ENCODE data around the gene ST8SIA3.

Gene ST8SIA3

GRCh38 chr18:57359433-57359832 is 7.1 kb downstream of the ST8SIA3 start:
- TF ChIP-seq CTCF (IDR thresholded peaks at IDR 0.05; ENCODE audit: insufficient read depth, low read depth, low read length, missing control alignments), result no peak
- DNase-seq (ENCODE audit: low read depth), result no peak
- H3K4me3 ChIP-seq (ENCODE audit: low read depth, low read length), result no peak overlapping the region

- no peak for DNase-seq (ENCODE audit: low read depth)
- TF ChIP-seq CTCF (IDR thresholded peaks at IDR 0.05; ENCODE audit: insufficient read depth, low read depth, low read length, missing control alignments), result no peak
- no peak overlapping the region for H3K4me3 ChIP-seq (ENCODE audit: low read depth, low read length)
Measured at GRCh38 chr18:57362714-57363113, 10.4 kb downstream of the ST8SIA3 start.

- no peak for DNase-seq (ENCODE audit: low read depth)
Measured at GRCh38 chr18:57364460-57364859, 12.1 kb downstream of the ST8SIA3 start.

GRCh38 chr18:57366528-57367081 is 14.2 kb downstream of the ST8SIA3 start:
- no peak for DNase-seq (ENCODE audit: low read depth)
- TF ChIP-seq CTCF (IDR thresholded peaks at IDR 0.05; ENCODE audit: insufficient read depth, low read depth, low read length, missing control alignments), result no peak
- no peak overlapping the region for H3K4me3 ChIP-seq (ENCODE audit: low read depth, low read length)

More at GRCh38 chr18:57364460-57364859, 12.1 kb downstream of the ST8SIA3 start:
- H3K4me3 ChIP-seq (ENCODE audit: low read depth, low read length), result no peak overlapping the region
- no peak for TF ChIP-seq CTCF (IDR thresholded peaks at IDR 0.05; ENCODE audit: insufficient read depth, low read depth, low read length, missing control alignments)

GRCh38 chr18:57372444-57372843 is 20.1 kb downstream of the ST8SIA3 start:
- DNase-seq (ENCODE audit: low read depth), result no peak
- TF ChIP-seq CTCF (IDR thresholded peaks at IDR 0.05; ENCODE audit: insufficient read depth, low read depth, low read length, missing control alignments), result no peak
- no peak overlapping the region for H3K4me3 ChIP-seq (ENCODE audit: low read depth, low read length)

DNA sequence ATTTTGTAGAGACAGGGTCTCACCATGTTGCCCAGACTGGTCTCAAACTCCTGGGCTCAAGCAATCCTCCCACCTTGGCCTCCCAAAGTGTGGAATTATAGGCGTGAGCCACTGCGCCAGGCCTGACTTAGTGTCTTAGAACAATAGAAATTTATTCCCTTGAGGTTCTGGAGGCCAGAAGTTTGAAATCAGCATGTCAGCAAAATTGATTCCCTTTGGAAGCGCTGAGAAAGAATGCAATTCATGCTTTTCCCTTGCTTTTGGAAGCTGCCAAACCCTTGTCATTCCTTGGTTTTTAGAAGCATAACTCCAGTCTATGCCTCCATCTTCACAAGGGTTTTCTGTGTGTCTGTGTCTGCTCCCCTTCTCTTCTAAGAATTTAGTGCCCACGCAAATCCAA is 20.7 kb downstream of the ST8SIA3 start:
- DNase-seq (ENCODE audit: low read depth), result no peak
- no peak for TF ChIP-seq CTCF (IDR thresholded peaks at IDR 0.05; ENCODE audit: insufficient read depth, low read depth, low read length, missing control alignments)
- no peak overlapping the region for H3K4me3 ChIP-seq (ENCODE audit: low read depth, low read length)

GRCh38 chr18:57376503-57376902 is 24.1 kb downstream of the ST8SIA3 start:
- TF ChIP-seq CTCF (IDR thresholded peaks at IDR 0.05; ENCODE audit: insufficient read depth, low read depth, low read length, missing control alignments), result no peak
- H3K4me3 ChIP-seq (ENCODE audit: low read depth, low read length), result no peak overlapping the region
- no peak for DNase-seq (ENCODE audit: low read depth)
